Ishikawa (cell line): ENCODE measurements around the gene PCDH19.

Experiments used
- CEBPB ChIP-seq: IDR thresholded peaks from 2 replicates; pipeline ENCODE4 v1.6.1; 2012
- CREB1 ChIP-seq: IDR thresholded peaks from 2 replicates; pipeline ENCODE4 v1.6.1; 2012; ENCODE audit warnings: low read depth
- EGR1 ChIP-seq: IDR thresholded peaks from 2 replicates; pipeline ENCODE4 v1.6.1; 2012
- EP300 ChIP-seq: IDR thresholded peaks from 2 replicates; pipeline ENCODE4 v1.6.1; 2012; ENCODE audit warnings: borderline replicate concordance
- FOXM1 ChIP-seq: IDR thresholded peaks from 2 replicates; pipeline ENCODE4 v1.6.1; 2012; ENCODE audit warnings: low read depth, borderline replicate concordance
- MAX ChIP-seq: IDR thresholded peaks from 2 replicates; pipeline ENCODE4 v1.6.1; 2012
- NFIC ChIP-seq: IDR thresholded peaks from 2 replicates; pipeline ENCODE4 v1.6.1; 2012
- RAD21 ChIP-seq: IDR thresholded peaks from 2 replicates; pipeline ENCODE4 v1.6.1; 2012; ENCODE audit warnings: low read depth
- REST ChIP-seq: IDR thresholded peaks from 2 replicates; pipeline ENCODE4 v1.6.1; 2012; ENCODE audit warnings: low read depth, mild to moderate bottlenecking
- TAF1 ChIP-seq: IDR thresholded peaks from 2 replicates; pipeline ENCODE4 v1.6.1; 2012; ENCODE audit warnings: low read depth, mild to moderate bottlenecking
- TCF12 ChIP-seq: IDR thresholded peaks from 2 replicates; pipeline ENCODE4 v1.6.1; 2012; ENCODE audit warnings: low read depth
- TEAD4 ChIP-seq: IDR thresholded peaks from 2 replicates; pipeline ENCODE4 v1.6.1; 2012
- USF1 ChIP-seq: IDR thresholded peaks from 2 replicates; pipeline ENCODE4 v1.6.1; 2012
- YY1 ChIP-seq: IDR thresholded peaks from 2 replicates; pipeline ENCODE4 v1.6.1; 2012; ENCODE audit warnings: low read depth
- ZBTB7A ChIP-seq: IDR thresholded peaks from 2 replicates; pipeline ENCODE4 v1.6.1; 2012; ENCODE audit warnings: low read depth

PCDH19 gene

GRCh38 chrX:100413229-100413628 lies 3.2 kb upstream of the PCDH19 start:
- peak; percentile 63 for TF ChIP-seq RAD21
- TF ChIP-seq ZBTB7A, result no peak

GRCh38 chrX:100411802-100412715 lies 2.0 kb upstream of the PCDH19 start:
- TF ChIP-seq TCF12 (no peak), TAF1 (no peak), YY1 (no peak), EP300 (no peak), CREB1 (no peak)

- TF ChIP-seq YY1 (no peak), TAF1 (no peak), MAX (no peak), CEBPB (no peak), ZBTB7A (no peak), TCF12 (no peak)
Measured at GRCh38 chrX:100410901-100411801, 1.1 kb upstream of the PCDH19 start.

GRCh38 chrX:100408713-100409609 lies 1.1 kb downstream of the PCDH19 start:
- TF ChIP-seq CREB1, result no peak
- TF ChIP-seq CEBPB, result no peak
- TF ChIP-seq EP300, result no peak
- no peak for TF ChIP-seq USF1
- no peak for TF ChIP-seq MAX

GRCh38 chrX:100407784-100408712 lies 2.0 kb downstream of the PCDH19 start:
- no peak for TF ChIP-seq EGR1
- TF ChIP-seq USF1, result no peak
- no peak for TF ChIP-seq CREB1
- TF ChIP-seq NFIC, result no peak
- no peak for TF ChIP-seq TAF1
- no peak for TF ChIP-seq REST
- no peak for TF ChIP-seq CEBPB

GRCh38 chrX:100407147-100407783 lies 2.8 kb downstream of the PCDH19 start:
- TF ChIP-seq TEAD4 (no peak), ZBTB7A (no peak), REST (no peak), RAD21 (no peak), TAF1 (no peak), EP300 (no peak), USF1 (no peak), MAX (no peak), CEBPB (no peak), NFIC (no peak), TCF12 (no peak), CREB1 (no peak), FOXM1 (no peak), YY1 (no peak), EGR1 (no peak)
